ENCODE data around the gene ATXN7. TPM values are rescaled to one million over a fixed set of nuclear protein-coding genes. Genes with fewer than 3 reads are reported as not detected.

ATXN7 gene
- total and polyA plus RNA-seq, 2 of the 13 experiments (the other 11 are each of a cell fraction or from before 2014, with no cell fraction given), result 13.8 to 20.0 TPM

- DNase-seq (ENCODE audit: low spot score) (no peak), FAIRE-seq (no peak), ATAC-seq (no peak)
- Histone ChIP-seq H3K9ac (ENCODE audit: insufficient read depth, low read depth, low read length) (no peak overlapping the region), H3K4me1 (ENCODE audit: insufficient read depth, low read length) (peaks cover 44% of the 10 kb centered on the region), H3K36me3 (replicated peaks in 1 of 2; ENCODE audit: control insufficient read depth in 1 of 2, insufficient read depth in 2 of 2, low read length in 2 of 2) (no peaks in the 10 kb centered on the region), H3K4me3 (replicated peaks in 1 of 3; ENCODE audit: insufficient read depth in 1 of 3, low read depth in 2 of 3, low read length in 3 of 3) (no peak overlapping the region), H3K9me3 (ENCODE audit: low read length) (no peaks in the 10 kb centered on the region), H2AFZ (ENCODE audit: low read length) (no peak overlapping the region), H3K27ac (ENCODE audit: extremely low read length, insufficient read depth, low read length) (no peak overlapping the region), H3K27me3 (ENCODE audit: control insufficient read depth in 1 of 2, insufficient read depth in 2 of 2, low read length in 2 of 2) (no peaks in the 10 kb centered on the region; a peak in 1 of 5 replicates), H3K4me2 (ENCODE audit: low read depth, low read length) (0 out of 2 replicates have a peak overlapping the region, but pooled peaks have one; percentile 91), H3K79me2 (ENCODE audit: insufficient read depth, low read length) (peaks cover 38% of the 10 kb centered on the region), H4K20me1 (ENCODE audit: insufficient read depth, low read length) (no peaks in the 10 kb centered on the region)
- ChIA-PET POLR2A (interaction anchor here (1.8 kb wide), 1 partner anchor 50 kb away, joined by 5 read pairs; no protein-coding TSS in a partner anchor), CTCF (ENCODE audit: low intra/inter-chr PET ratio, low total read pairs) (no interaction called here)
- in situ Hi-C loops (cut with HindIII; ENCODE audit: extremely low pct_ligation_motif_present, low pct_unique_long_range_greater_than_20kb), result loop anchor here (10.0 kb wide), 1 partner anchor 53 kb away; the partner anchor contains the start of gene SCAANT1
- no peak for TF ChIP-seq ZNF598 (CRISPR knock-in tag; IDR thresholded peaks at IDR 0.05; ENCODE audit: borderline replicate concordance)
- TF ChIP-seq ZNF7 (CRISPR knock-in tag; IDR thresholded peaks at IDR 0.05), result no peak
- no peak for TF ChIP-seq ZNF766 (CRISPR knock-in tag; IDR thresholded peaks at IDR 0.05; ENCODE audit: borderline replicate concordance)
- TF ChIP-seq BATF2 (CRISPR knock-in tag; IDR thresholded peaks at IDR 0.05), result no peak
- TF ChIP-seq NCOA1 (CRISPR knock-in tag; IDR thresholded peaks at IDR 0.05), result no peak
- no peak for TF ChIP-seq ZNF180 (CRISPR knock-in tag; IDR thresholded peaks at IDR 0.05; ENCODE audit: borderline replicate concordance, low read depth)
- TF ChIP-seq PREB (CRISPR knock-in tag; IDR thresholded peaks at IDR 0.05), result no peak
- no peak for TF ChIP-seq ZNF841 (CRISPR knock-in tag; IDR thresholded peaks at IDR 0.05; ENCODE audit: borderline replicate concordance)
- TF ChIP-seq MATR3 (CRISPR knock-in tag; IDR thresholded peaks at IDR 0.05), result no peak
- TF ChIP-seq SAP130 (CRISPR knock-in tag; IDR thresholded peaks at IDR 0.05; ENCODE audit: low read depth), result no peak
- no peak for TF ChIP-seq STAT5B (CRISPR knock-in tag; IDR thresholded peaks at IDR 0.05)
- no peak for TF ChIP-seq HOXD1 (CRISPR knock-in tag; IDR thresholded peaks at IDR 0.05)
- WGBS (ENCODE audit: low lambda C conversion rate), result 96% methylated on average over 5 of the region's 5 CpGs
- no TSS peak for BruUV-seq (replicated peaks)
- intact Hi-C loops (cut with micrococcal nuclease; ENCODE audit: unreplicated experiment), result no loop called here
Observed at GRCh38 chr3:63861306-63861705, 2.4 kb upstream of the ATXN7 start.

Data from HepG2 (cell line).